Gastrocnemius medialis (tissue), 4 donors: Measurements from ENCODE around the gene TBR1.

Source experiments
- POLR2A ChIP-seq, 2 donors: fragments of 450-650 bp; IDR thresholded peaks; one replicate each; pipeline ENCODE4 v1.6.1; 2017; ENCODE audit warnings: antibody characterized with exemption in 2 of 2, mild to moderate bottlenecking in 2 of 2, moderate library complexity in 2 of 2
- TF ChIP-seq, protein P1 (sequence below), 5 experiments: fragments of 450-650 bp in 3 of 5; fragments of 200-600 bp in 2 of 5; sonication (generic) in 2 of 5; IDR thresholded peaks in 4 of 5; conservative IDR thresholded peaks in 1 of 5; 1 replicate in 4 of 5; 2 replicates in 1 of 5; pipeline ENCODE4 v1.5.1; 2016 to 2019; ENCODE audit warnings: antibody characterized with exemption in 5 of 5, mild to moderate bottlenecking in 3 of 5, moderate library complexity in 3 of 5

- TF ChIP-seq, protein P1, sequence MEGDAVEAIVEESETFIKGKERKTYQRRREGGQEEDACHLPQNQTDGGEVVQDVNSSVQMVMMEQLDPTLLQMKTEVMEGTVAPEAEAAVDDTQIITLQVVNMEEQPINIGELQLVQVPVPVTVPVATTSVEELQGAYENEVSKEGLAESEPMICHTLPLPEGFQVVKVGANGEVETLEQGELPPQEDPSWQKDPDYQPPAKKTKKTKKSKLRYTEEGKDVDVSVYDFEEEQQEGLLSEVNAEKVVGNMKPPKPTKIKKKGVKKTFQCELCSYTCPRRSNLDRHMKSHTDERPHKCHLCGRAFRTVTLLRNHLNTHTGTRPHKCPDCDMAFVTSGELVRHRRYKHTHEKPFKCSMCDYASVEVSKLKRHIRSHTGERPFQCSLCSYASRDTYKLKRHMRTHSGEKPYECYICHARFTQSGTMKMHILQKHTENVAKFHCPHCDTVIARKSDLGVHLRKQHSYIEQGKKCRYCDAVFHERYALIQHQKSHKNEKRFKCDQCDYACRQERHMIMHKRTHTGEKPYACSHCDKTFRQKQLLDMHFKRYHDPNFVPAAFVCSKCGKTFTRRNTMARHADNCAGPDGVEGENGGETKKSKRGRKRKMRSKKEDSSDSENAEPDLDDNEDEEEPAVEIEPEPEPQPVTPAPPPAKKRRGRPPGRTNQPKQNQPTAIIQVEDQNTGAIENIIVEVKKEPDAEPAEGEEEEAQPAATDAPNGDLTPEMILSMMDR (IDR thresholded peaks at IDR 0.05 in 4 of 5, conservative IDR thresholded peaks at IDR 0.05 in 1 of 5), result no peak
- TF ChIP-seq POLR2A (IDR thresholded peaks at IDR 0.05), result no peak
These were observed 14.3 kb downstream of the TBR1 start for GRCh38 chr2:161430386-161430785.
